ENCODE measurements around the gene DLGAP1. TPM values are rescaled to one million over a fixed set of nuclear protein-coding genes. Genes with fewer than 3 reads are reported as not detected.

The DLGAP1 gene
- total and polyA plus RNA-seq, 4 donors: 0.54 to 11.8 (median 3.1) TPM

- WGBS, 2 donors: 60 to 74% methylated on average over 9 of the region's 9 CpGs
- DNase-seq (no peak), ATAC-seq (ENCODE audit: insufficient read depth, low FRiP score) (no peak)
- H3K27me3 ChIP-seq (ENCODE audit: control insufficient read depth in 3 of 3, insufficient read depth in 3 of 3, low read length in 2 of 3): peaks cover 0 to 8% (median 0%) of the 10 kb centered on the region in 3 donors
- no peak overlapping the region for H3K27ac ChIP-seq (ENCODE audit: low read depth in 1 of 2, low read length in 1 of 2)
- H3K4me3 ChIP-seq: no peak overlapping the region
- TF ChIP-seq, protein P1, sequence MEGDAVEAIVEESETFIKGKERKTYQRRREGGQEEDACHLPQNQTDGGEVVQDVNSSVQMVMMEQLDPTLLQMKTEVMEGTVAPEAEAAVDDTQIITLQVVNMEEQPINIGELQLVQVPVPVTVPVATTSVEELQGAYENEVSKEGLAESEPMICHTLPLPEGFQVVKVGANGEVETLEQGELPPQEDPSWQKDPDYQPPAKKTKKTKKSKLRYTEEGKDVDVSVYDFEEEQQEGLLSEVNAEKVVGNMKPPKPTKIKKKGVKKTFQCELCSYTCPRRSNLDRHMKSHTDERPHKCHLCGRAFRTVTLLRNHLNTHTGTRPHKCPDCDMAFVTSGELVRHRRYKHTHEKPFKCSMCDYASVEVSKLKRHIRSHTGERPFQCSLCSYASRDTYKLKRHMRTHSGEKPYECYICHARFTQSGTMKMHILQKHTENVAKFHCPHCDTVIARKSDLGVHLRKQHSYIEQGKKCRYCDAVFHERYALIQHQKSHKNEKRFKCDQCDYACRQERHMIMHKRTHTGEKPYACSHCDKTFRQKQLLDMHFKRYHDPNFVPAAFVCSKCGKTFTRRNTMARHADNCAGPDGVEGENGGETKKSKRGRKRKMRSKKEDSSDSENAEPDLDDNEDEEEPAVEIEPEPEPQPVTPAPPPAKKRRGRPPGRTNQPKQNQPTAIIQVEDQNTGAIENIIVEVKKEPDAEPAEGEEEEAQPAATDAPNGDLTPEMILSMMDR (IDR thresholded peaks at IDR 0.05; ENCODE audit: control extremely low read depth, extremely low read depth): no peak
- H3K9me3 ChIP-seq (ENCODE audit: control insufficient read depth in 4 of 4, insufficient read depth in 3 of 4, low read length in 3 of 4): no peaks in the 10 kb centered on the region
- no peak overlapping the region for H3K9ac ChIP-seq (ENCODE audit: insufficient read depth in 1 of 2, low read length in 2 of 2)
- no peaks in the 10 kb centered on the region for H3K4me1 ChIP-seq (ENCODE audit: control insufficient read depth in 5 of 5, insufficient read depth in 5 of 5, low read length in 5 of 5)
- no peaks in the 10 kb centered on the region for H3K36me3 ChIP-seq (ENCODE audit: control insufficient read depth in 4 of 4, insufficient read depth in 4 of 4, low read length in 4 of 4)
These were observed 961.4 kb downstream of the DLGAP1 start for GRCh38 chr18:3493501-3494244.

- DNase-seq (no peak), ATAC-seq (ENCODE audit: insufficient read depth, low FRiP score) (no peak)
- Histone ChIP-seq H3K4me3 (no peak overlapping the region), H3K4me1 (ENCODE audit: control insufficient read depth in 5 of 5, insufficient read depth in 5 of 5, low read length in 5 of 5) (no peaks in the 10 kb centered on the region), H3K9ac (ENCODE audit: insufficient read depth in 1 of 2, low read length in 2 of 2) (no peak overlapping the region), H3K27ac (ENCODE audit: low read depth in 1 of 2, low read length in 1 of 2) (no peak overlapping the region), H3K9me3 (ENCODE audit: control insufficient read depth in 4 of 4, insufficient read depth in 3 of 4, low read length in 3 of 4) (no peaks in the 10 kb centered on the region), H3K36me3 (ENCODE audit: control insufficient read depth in 4 of 4, insufficient read depth in 4 of 4, low read length in 4 of 4) (no peaks in the 10 kb centered on the region), H3K27me3 (ENCODE audit: control insufficient read depth in 3 of 3, insufficient read depth in 3 of 3, low read length in 2 of 3) (peaks cover 0 to 2% (median 0%) of the 10 kb centered on the region in 3 donors)
- 73 to 89% methylated on average over 2 of the region's 2 CpGs for WGBS, 2 donors
- TF ChIP-seq, protein P1 (IDR thresholded peaks at IDR 0.05; ENCODE audit: control extremely low read depth, extremely low read depth): no peak
These were observed 962.4 kb downstream of the DLGAP1 start for GRCh38 chr18:3492721-3493120.

GRCh38 chr18:3491981-3492555, 963.0 kb downstream of the DLGAP1 start:
- Histone ChIP-seq H3K9me3 (ENCODE audit: control insufficient read depth in 4 of 4, insufficient read depth in 3 of 4, low read length in 3 of 4) (no peaks in the 10 kb centered on the region), H3K4me3 (no peak overlapping the region), H3K36me3 (ENCODE audit: control insufficient read depth in 4 of 4, insufficient read depth in 4 of 4, low read length in 4 of 4) (no peaks in the 10 kb centered on the region), H3K4me1 (ENCODE audit: control insufficient read depth in 5 of 5, insufficient read depth in 5 of 5, low read length in 5 of 5) (no peaks in the 10 kb centered on the region), H3K27me3 (ENCODE audit: control insufficient read depth in 3 of 3, insufficient read depth in 3 of 3, low read length in 2 of 3) (no peaks in the 10 kb centered on the region), H3K27ac (ENCODE audit: low read depth in 1 of 2, low read length in 1 of 2) (no peak overlapping the region), H3K9ac (ENCODE audit: insufficient read depth in 1 of 2, low read length in 2 of 2) (no peak overlapping the region)
- TF ChIP-seq, protein P1 (IDR thresholded peaks at IDR 0.05; ENCODE audit: control extremely low read depth, extremely low read depth): no peak
- ATAC-seq (ENCODE audit: insufficient read depth, low FRiP score) (no peak), DNase-seq (no peak)
- WGBS, 2 donors: 0 to 54% methylated on average over 1 of the region's 1 CpG

All from lung (tissue), 12 donors.